Esophagus squamous epithelium (tissue), 4 donors: ENCODE results near the gene CREB3L1.

Experiments
- CTCF ChIP-seq, 6 experiments: fragments of 450-650 bp in 4 of 6; fragments of 200-600 bp in 2 of 6; sonication (generic) in 2 of 6; IDR thresholded peaks; one replicate each; pipeline ENCODE4 v1.5.1; 2016 to 2019; ENCODE audit warnings: antibody characterized with exemption in 6 of 6, mild to moderate bottlenecking in 4 of 6, moderate library complexity in 4 of 6
- POLR2A ChIP-seq, 4 donors: fragments of 450-650 bp; IDR thresholded peaks; one replicate each; pipeline ENCODE4 v1.6.1; 2017; ENCODE audit warnings: antibody characterized with exemption in 4 of 4, mild to moderate bottlenecking in 4 of 4, moderate library complexity in 3 of 4

- peak; percentile 86 to 94 (median 88) for TF ChIP-seq CTCF (IDR thresholded peaks at IDR 0.05)
- no peak for TF ChIP-seq POLR2A (IDR thresholded peaks at IDR 0.05)
Measured at GRCh38 chr11:46315033-46315738, 37.7 kb downstream of the CREB3L1 start.
